HL-60 (cell line): Measurements from ENCODE around the gene ENPP3.

ENCODE experiments used
- DNase-seq, 2 experiments: peaks; one replicate each; pipeline ENCODE4 v3.0.0-alpha.2; 2010 to 2020; ENCODE audit warnings: low read depth in 1 of 2, low spot score in 1 of 2
- H3K27ac ChIP-seq: fragments of 250-450 bp; sonication (Bioruptor Pico); replicated peaks from 2 replicates; pipeline ENCODE4 v1.5.1; 2020; ENCODE audit warnings: mild to moderate bottlenecking, moderate library complexity
- H3K27me3 ChIP-seq: fragments of 250-450 bp; sonication (Bioruptor Pico); 2 replicates; pipeline ENCODE4 v1.5.1; 2021; ENCODE audit warnings: mild to moderate bottlenecking, moderate library complexity; ENCODE audit not compliant: insufficient read depth, poor library complexity, severe bottlenecking
- H3K4me3 ChIP-seq: replicated peaks from 2 replicates; pipeline ENCODE4 v1.5.1; 2011; ENCODE audit warnings: mild to moderate bottlenecking, control low read depth, low read length; ENCODE audit not compliant: insufficient read depth
- CTCF ChIP-seq: IDR thresholded peaks from one replicate; pipeline ENCODE4 v1.5.1; 2011; ENCODE audit warnings: low read length, control low read depth, inconsistent platforms; ENCODE audit not compliant: insufficient read depth
- GABPA ChIP-seq: IDR thresholded peaks from 2 replicates; pipeline ENCODE4 v1.6.1; 2012; ENCODE audit warnings: low read depth
- POLR2AphosphoS5 ChIP-seq: IDR thresholded peaks from 2 replicates; pipeline ENCODE4 v1.6.1; 2012; ENCODE audit warnings: low read depth
- REST ChIP-seq: IDR thresholded peaks from 2 replicates; pipeline ENCODE4 v1.6.1; 2012; ENCODE audit warnings: low read depth; ENCODE audit not compliant: insufficient replicate concordance
- SPI1 ChIP-seq: IDR thresholded peaks from 2 replicates; pipeline ENCODE4 v1.6.1; 2012; ENCODE audit warnings: low read depth, mild to moderate bottlenecking, borderline replicate concordance

Gene ENPP3

DNA sequence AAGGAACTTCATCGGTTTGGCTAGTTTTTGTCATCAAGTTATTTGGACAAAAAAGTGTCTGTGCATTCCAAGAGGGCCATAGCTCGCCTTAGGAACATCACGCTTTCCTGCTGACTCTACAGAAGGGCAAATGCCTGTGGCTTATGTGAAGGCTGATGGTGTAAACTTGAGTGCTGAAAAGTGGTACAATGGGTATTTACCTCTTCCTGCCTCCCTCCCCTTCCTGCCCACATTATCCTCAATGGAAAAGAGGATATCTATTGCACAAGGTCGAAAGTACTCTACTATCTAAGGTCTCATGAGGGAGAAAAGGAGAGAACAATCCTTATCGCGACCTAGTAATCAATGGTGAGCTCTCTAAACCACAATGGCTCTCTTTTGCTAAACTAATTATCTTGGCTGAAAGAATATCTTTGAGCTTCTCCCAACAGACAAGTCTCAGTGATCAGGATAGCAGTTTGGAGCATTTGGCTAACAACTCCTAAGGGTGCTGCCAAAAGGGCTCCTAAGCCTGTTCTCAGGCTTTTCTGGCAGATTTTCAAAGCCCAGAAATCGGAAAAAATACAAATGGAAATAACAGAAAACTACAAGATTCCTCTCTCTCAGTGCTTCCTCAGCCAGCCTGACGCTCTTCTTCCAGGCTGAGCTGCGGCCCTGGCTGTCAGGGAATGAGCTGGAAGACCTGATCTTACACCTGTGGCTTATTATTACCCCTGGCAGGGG is 128.1 kb downstream of the ENPP3 start:
- H3K27me3 ChIP-seq: no peaks in the 10 kb centered on the region
- no peak for TF ChIP-seq POLR2AphosphoS5
- no peak for TF ChIP-seq CTCF
- no peak for TF ChIP-seq GABPA
- TF ChIP-seq REST: no peak
- TF ChIP-seq SPI1: no peak
- H3K4me3 ChIP-seq: no peak overlapping the region
- no peak for DNase-seq
- H3K27ac ChIP-seq: no peak overlapping the region

- H3K4me3 ChIP-seq: no peak overlapping the region
- no peak overlapping the region for H3K27ac ChIP-seq
Observed at GRCh38 chr6:131765804-131766135, 128.7 kb downstream of the ENPP3 start.

More at GRCh38 chr6:131765804-131766135, 128.7 kb downstream of the ENPP3 start:
- no peaks in the 10 kb centered on the region for H3K27me3 ChIP-seq
- DNase-seq: no peak
- no peak for TF ChIP-seq GABPA
- TF ChIP-seq CTCF: no peak
- TF ChIP-seq SPI1: no peak
- TF ChIP-seq REST: no peak
- no peak for TF ChIP-seq POLR2AphosphoS5
